Measurements from ENCODE around the gene VAC14.

- TF ChIP-seq CTCF (conservative IDR thresholded peaks at IDR 0.05; ENCODE audit: low read length), result no peak
- no peak for TF ChIP-seq EZH2phosphoT487 (IDR thresholded peaks at IDR 0.05; ENCODE audit: borderline replicate concordance)
These were observed 53.0 kb downstream of the VAC14 start for GRCh38 chr16:70747703-70748631.
